Epithelial cell of esophagus (primary cell): ENCODE results near the gene XCR1.
A peak's percentile ranks its signal among the peaks of the same experiment; 100 is the strongest.

ENCODE experiments used
- DNase-seq: peaks from one replicate; pipeline ENCODE4 v3.0.0; 2010; ENCODE audit warnings: low read depth
- H3K4me3 ChIP-seq: 2 replicates; pipeline ENCODE4 v1.5.1; 2011; ENCODE audit warnings: mild to moderate bottlenecking, low read length, control low read depth
- CTCF ChIP-seq: IDR thresholded peaks from 2 replicates; pipeline ENCODE4 v1.5.1; 2011; ENCODE audit warnings: low read depth, mild to moderate bottlenecking, low read length, control low read depth, inconsistent platforms; ENCODE audit not compliant: insufficient read depth; ENCODE audit errors: missing control alignments

XCR1 gene

GRCh38 chr3:46065750-46066256, 38.5 kb upstream of the XCR1 start:
- TF ChIP-seq CTCF = no peak
- H3K4me3 ChIP-seq = no peak overlapping the region
- no peak for DNase-seq

- no peak for TF ChIP-seq CTCF
- DNase-seq = peak; percentile 77
- no peak overlapping the region for H3K4me3 ChIP-seq
Measured at GRCh38 chr3:46065294-46065705, 38.0 kb upstream of the XCR1 start.

GRCh38 chr3:46062679-46063078, 35.4 kb upstream of the XCR1 start:
- H3K4me3 ChIP-seq = no peak overlapping the region
- DNase-seq = no peak
- TF ChIP-seq CTCF = no peak

GRCh38 chr3:46061887-46062286, 34.6 kb upstream of the XCR1 start:
- TF ChIP-seq CTCF = no peak
- no peak for DNase-seq
- H3K4me3 ChIP-seq = no peak overlapping the region

- no peak for TF ChIP-seq CTCF
- no peak overlapping the region for H3K4me3 ChIP-seq
- DNase-seq = no peak
Measured at GRCh38 chr3:46061108-46061720, 33.9 kb upstream of the XCR1 start.

- H3K4me3 ChIP-seq = no peak overlapping the region
- no peak for TF ChIP-seq CTCF
- no peak for DNase-seq
Measured at GRCh38 chr3:46060551-46060950, 33.3 kb upstream of the XCR1 start.

GRCh38 chr3:46059432-46059831, 32.1 kb upstream of the XCR1 start:
- no peak overlapping the region for H3K4me3 ChIP-seq
- DNase-seq = no peak
- no peak for TF ChIP-seq CTCF
